Progenitor cell of endocrine pancreas (in vitro differentiated cells): ENCODE results near the gene SLC22A12. TPM values are rescaled to one million over a fixed set of nuclear protein-coding genes. Genes with fewer than 3 reads are reported as not detected.

Source experiments
- DNase-seq: peaks from one replicate; pipeline ENCODE4 v3.0.0; 2021; ENCODE audit warnings: low spot score; ENCODE audit not compliant: unreplicated experiment
- H3K27ac Mint-ChIP-seq: 2 replicates; pipeline ENCODE4 v1.8.0; 2021; ENCODE audit warnings: mild to moderate bottlenecking, moderate library complexity, mixed read lengths
- H3K27me3 Mint-ChIP-seq: 2 replicates; pipeline ENCODE4 v1.8.0; 2021; ENCODE audit warnings: mixed read lengths
- H3K36me3 Mint-ChIP-seq: 2 replicates; pipeline ENCODE4 v1.8.0; 2022; ENCODE audit warnings: mixed read lengths; ENCODE audit not compliant: insufficient read depth
- H3K4me1 Mint-ChIP-seq: 2 replicates; pipeline ENCODE4 v1.8.0; 2021; ENCODE audit warnings: low read depth, mixed read lengths
- H3K4me3 Mint-ChIP-seq: 2 replicates; pipeline ENCODE4 v1.8.0; 2021; ENCODE audit warnings: low read depth, mild to moderate bottlenecking, moderate library complexity, mixed read lengths
- H3K9me3 Mint-ChIP-seq: 2 replicates; pipeline ENCODE4 v1.8.0; 2021; ENCODE audit warnings: low read depth, mixed read lengths
- total RNA-seq: library from RNA; stranded (reverse); gene quantifications from 2 replicates; pipeline ENCODE4 v1.2.1, GENCODE V29; 2021
- TF ChIP-seq, protein P1 (sequence below): fragments of 200-600 bp; sonication (generic); IDR thresholded peaks from one replicate; pipeline ENCODE4 v1.5.0; 2021; ENCODE audit warnings: antibody characterized with exemption, mild to moderate bottlenecking; ENCODE audit not compliant: unreplicated experiment

SLC22A12 gene
- total RNA-seq, 1 donor from 2014 or later, result not detected

DNA sequence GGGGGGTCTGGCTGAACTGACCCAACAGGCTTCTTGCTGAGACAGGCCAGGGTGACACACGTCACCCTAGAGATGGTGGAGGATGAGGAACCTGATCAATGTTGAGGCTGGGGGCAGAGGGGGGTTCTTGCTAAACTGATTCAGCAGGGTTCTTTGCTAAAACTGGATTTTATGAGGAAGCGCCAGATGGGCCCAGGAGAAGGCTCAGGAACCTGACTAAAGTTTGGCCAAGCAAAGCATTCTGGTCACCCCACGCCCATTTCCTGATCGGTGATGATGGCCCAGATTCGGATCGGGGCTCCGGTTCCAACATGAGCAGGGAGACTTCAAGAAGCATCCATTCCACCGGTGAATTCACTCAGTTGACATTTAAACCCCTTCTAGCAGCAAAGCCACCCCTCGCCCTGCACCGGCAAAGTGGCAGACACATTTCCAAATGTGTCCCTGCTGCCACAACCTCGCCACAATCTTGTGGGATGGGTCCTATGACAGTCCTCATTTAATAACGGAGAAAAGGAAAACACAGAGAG is 34.2 kb upstream of the SLC22A12 start:
- H3K27ac Mint-ChIP-seq, result no peak overlapping the region
- TF ChIP-seq, protein P1, sequence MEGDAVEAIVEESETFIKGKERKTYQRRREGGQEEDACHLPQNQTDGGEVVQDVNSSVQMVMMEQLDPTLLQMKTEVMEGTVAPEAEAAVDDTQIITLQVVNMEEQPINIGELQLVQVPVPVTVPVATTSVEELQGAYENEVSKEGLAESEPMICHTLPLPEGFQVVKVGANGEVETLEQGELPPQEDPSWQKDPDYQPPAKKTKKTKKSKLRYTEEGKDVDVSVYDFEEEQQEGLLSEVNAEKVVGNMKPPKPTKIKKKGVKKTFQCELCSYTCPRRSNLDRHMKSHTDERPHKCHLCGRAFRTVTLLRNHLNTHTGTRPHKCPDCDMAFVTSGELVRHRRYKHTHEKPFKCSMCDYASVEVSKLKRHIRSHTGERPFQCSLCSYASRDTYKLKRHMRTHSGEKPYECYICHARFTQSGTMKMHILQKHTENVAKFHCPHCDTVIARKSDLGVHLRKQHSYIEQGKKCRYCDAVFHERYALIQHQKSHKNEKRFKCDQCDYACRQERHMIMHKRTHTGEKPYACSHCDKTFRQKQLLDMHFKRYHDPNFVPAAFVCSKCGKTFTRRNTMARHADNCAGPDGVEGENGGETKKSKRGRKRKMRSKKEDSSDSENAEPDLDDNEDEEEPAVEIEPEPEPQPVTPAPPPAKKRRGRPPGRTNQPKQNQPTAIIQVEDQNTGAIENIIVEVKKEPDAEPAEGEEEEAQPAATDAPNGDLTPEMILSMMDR, result no peak
- H3K27me3 Mint-ChIP-seq, result peaks cover 19% of the 10 kb centered on the region
- H3K4me1 Mint-ChIP-seq, result peaks cover 15% of the 10 kb centered on the region
- no peaks in the 10 kb centered on the region for H3K9me3 Mint-ChIP-seq
- no peaks in the 10 kb centered on the region for H3K36me3 Mint-ChIP-seq
- DNase-seq, result no peak
- H3K4me3 Mint-ChIP-seq, result no peak overlapping the region

DNA sequence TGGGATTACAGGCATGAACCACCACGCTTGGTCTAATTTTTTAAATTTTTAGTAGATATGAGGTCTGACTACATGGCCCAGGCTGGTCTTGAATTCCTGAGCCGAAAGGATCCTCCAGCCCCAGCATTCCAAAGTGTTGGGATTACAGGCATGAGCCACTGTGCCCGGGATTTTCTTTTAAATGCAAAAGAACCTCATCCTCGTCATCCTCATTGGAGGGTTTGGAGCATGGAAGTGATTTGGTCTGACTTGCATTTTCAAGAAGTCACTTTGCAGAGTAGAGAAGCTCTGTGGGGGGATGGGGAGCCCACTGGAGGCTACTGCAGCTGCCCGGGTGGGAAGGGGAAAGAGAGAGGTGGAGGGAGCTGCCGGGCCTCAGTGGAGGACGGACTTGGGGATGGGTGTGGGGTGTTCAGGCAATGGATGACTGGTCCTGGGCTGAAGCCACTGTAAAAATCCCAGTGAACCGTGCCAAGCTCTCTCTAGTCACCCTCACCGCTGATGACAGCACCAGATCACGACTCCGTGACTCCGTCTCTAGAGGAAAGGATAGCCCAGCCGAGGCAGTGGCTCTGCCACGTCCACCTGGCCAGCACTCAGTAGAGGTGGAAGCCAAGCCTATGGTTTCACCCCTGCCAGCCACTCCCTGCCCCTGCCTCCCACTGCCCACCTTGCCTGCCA is 32.8 kb upstream of the SLC22A12 start:
- no peak for DNase-seq
- Mint-ChIP-seq H3K27ac (no peak overlapping the region), H3K36me3 (no peaks in the 10 kb centered on the region)

DNA sequence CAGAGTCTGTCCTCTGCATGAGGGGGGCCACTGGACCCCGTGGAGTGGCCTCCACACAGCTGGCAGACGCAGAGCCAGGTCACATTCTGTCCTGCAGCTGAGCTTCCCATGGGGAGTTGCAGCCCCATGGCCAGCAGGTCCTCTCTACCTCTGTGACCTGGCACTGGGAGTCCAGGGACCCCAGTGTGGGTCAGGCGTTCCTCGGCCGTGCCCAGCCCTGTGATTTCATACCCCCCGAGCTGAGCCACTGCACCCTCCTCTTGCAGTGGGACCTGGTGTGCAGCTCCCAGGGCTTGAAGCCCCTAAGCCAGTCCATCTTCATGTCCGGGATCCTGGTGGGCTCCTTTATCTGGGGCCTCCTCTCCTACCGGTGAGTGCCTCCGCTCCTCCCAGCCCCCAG is 32.2 kb upstream of the SLC22A12 start:
- no peak overlapping the region for H3K27ac Mint-ChIP-seq
- no peak for DNase-seq

More for the DNA sequence above, 32.8 kb upstream of the SLC22A12 start:
- peaks cover 15% of the 10 kb centered on the region for H3K4me1 Mint-ChIP-seq
- no peak overlapping the region for H3K4me3 Mint-ChIP-seq
- TF ChIP-seq, protein P1, result no peak
- H3K9me3 Mint-ChIP-seq, result no peaks in the 10 kb centered on the region
- peaks cover 13% of the 10 kb centered on the region for H3K27me3 Mint-ChIP-seq

DNA sequence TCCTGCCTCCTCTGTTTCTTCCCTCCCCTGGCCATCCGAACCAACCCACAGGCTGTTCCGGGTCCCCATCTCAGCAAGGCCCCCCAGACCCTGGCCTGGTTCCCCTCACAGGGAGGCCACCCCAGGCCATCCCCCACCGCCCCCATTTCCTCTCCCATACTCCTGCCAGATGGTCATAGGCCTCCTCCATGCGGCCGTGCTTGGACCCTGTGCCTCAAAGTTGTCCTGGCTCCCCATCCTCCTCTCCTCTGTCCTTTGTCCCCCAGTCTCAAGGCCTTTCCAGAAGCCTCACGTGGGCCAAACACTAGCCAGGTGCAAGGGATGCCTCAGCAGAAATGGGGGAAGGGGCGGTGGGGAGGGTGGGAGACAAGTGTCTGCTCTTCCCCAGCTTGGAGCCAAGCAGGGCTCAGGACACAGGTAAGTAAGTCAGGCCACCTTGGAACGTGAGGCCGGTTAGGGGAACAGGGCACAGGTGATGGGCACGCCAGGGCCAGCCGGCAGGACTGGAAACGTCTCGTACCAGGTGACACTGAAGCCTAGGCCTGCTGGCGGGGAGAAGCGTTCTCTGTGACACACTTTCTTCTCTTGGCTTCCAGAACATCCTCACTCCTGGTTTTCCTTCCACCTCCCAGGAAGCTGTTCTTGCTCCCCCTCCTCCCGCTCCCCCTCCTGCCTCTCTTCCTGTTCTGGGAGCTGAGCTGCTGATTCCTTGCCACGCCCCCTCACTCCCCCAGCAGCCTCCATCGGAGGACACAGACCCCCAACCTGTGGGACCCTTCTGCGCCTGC is 31.5 kb upstream of the SLC22A12 start:
- Mint-ChIP-seq H3K9me3 (no peaks in the 10 kb centered on the region), H3K27ac (no peak overlapping the region), H3K27me3 (peaks cover 12% of the 10 kb centered on the region), H3K36me3 (no peaks in the 10 kb centered on the region), H3K4me3 (no peak overlapping the region), H3K4me1 (peaks cover 12% of the 10 kb centered on the region)
- TF ChIP-seq, protein P1, result no peak
- no peak for DNase-seq

More for the DNA sequence above, 32.2 kb upstream of the SLC22A12 start:
- Mint-ChIP-seq H3K4me1 (peaks cover 12% of the 10 kb centered on the region), H3K9me3 (no peaks in the 10 kb centered on the region), H3K27me3 (peaks cover 11% of the 10 kb centered on the region), H3K36me3 (no peaks in the 10 kb centered on the region), H3K4me3 (no peak overlapping the region)
- TF ChIP-seq, protein P1, result no peak

DNA sequence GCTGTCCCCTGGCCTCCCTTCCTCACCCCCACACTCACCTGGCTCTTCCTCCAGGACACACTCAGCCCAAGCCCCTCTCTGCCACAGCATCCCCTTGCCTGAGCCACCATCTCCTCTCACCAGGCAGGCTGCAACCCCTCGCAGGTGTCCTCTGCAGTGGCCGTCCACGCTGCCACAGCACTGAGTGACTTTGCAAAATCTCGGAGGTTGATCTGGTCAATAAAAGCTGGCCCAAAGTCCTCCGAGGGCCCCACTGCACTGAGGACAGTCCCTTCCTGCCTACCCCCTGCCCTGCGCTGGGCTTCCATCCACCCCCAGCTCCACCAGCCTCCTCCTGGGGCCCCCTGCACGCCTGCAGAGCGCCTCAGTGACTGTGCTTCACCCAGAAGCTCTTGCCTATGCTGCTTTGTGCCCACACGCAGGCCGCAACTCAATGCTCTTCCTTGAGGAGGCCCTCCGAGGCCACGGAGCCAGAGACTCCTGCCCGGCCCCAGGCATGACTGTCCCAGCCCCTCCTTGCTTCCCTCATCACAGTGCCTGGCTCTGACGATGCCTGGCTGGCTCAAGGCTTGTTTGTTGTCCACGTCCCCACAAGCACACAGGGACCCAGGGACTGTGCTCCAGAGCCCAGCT is 30.8 kb upstream of the SLC22A12 start:
- Mint-ChIP-seq H3K4me1 (peaks cover 8% of the 10 kb centered on the region), H3K4me3 (no peak overlapping the region), H3K27me3 (peaks cover 14% of the 10 kb centered on the region), H3K27ac (no peak overlapping the region), H3K9me3 (no peaks in the 10 kb centered on the region), H3K36me3 (no peaks in the 10 kb centered on the region)
- DNase-seq, result no peak
- TF ChIP-seq, protein P1, result no peak
